IMR-90 (cell line): ENCODE results near the gene CD300LB. TPM values are rescaled to one million over a fixed set of nuclear protein-coding genes. Genes with fewer than 3 reads are reported as not detected.

ENCODE experiments used
- ATAC-seq: fragments of 200-7000 bp; cut with Tn5 transposase; 2 replicates; pipeline ENCODE4 v1.9.1; 2020; ENCODE audit warnings: low read depth, mild to moderate bottlenecking, moderate library complexity
- BruUV-seq: library from RNA; stranded (reverse); fragments of 400-500 nt; replicated peaks from 2 replicates; lab custom pipeline; 2021; lab: Mats Ljungman, UMichigan
- CTCF ChIA-PET: fragments of 300-600 bp; formaldehyde crosslinking; extraction: SDS; loops from one replicate; lab custom pipeline; 2021; ENCODE audit warnings: antibody characterized with exemption; lab: Yijun Ruan, JAX
- POLR2A ChIA-PET: fragments of 300-600 bp; sonication (Branson Sonifier 250); formaldehyde crosslinking; loops from one replicate; lab custom pipeline; 2022; ENCODE audit warnings: antibody characterized with exemption; ENCODE audit not compliant: unreplicated experiment; lab: Charles Lee
- DNase-seq: peaks from one replicate; pipeline ENCODE4 v3.0.0; 2013
- H2AFZ ChIP-seq: replicated peaks from 2 replicates; pipeline ENCODE3; 2013; ENCODE audit warnings: low read length, mild to moderate bottlenecking; ENCODE audit not compliant: poor library complexity
- H2AK5ac ChIP-seq: 2 replicates; pipeline ENCODE4 v1.6.1; 2013; ENCODE audit warnings: low read depth, low read length, inconsistent platforms
- H2AK9ac ChIP-seq: replicated peaks from 2 replicates; pipeline ENCODE3; 2013; ENCODE audit warnings: mild to moderate bottlenecking, low read depth, low read length, moderate library complexity; ENCODE audit not compliant: poor library complexity
- H2BK120ac ChIP-seq: 2 replicates; pipeline ENCODE4 v1.6.1; 2013; ENCODE audit warnings: low read depth, low read length, inconsistent platforms
- H2BK15ac ChIP-seq: 3 replicates; pipeline ENCODE4 v1.6.1; 2013; ENCODE audit warnings: low read depth, low read length, inconsistent platforms
- H2BK20ac ChIP-seq: 2 replicates; pipeline ENCODE4 v1.6.1; 2013; ENCODE audit warnings: low read depth, mild to moderate bottlenecking, inconsistent platforms, low read length, moderate library complexity
- H2BK5ac ChIP-seq: 2 replicates; pipeline ENCODE4 v1.6.1; 2013; ENCODE audit warnings: mild to moderate bottlenecking, low read depth, low read length, inconsistent platforms; ENCODE audit not compliant: poor library complexity, severe bottlenecking
- H3K14ac ChIP-seq: replicated peaks from 2 replicates; pipeline ENCODE4 v1.6.1; 2013; ENCODE audit warnings: low read depth, low read length, inconsistent platforms
- H3K18ac ChIP-seq: 2 replicates; pipeline ENCODE4 v1.6.1; 2013; ENCODE audit warnings: low read depth, low read length, control low read depth
- H3K23ac ChIP-seq: 2 replicates; pipeline ENCODE4 v1.6.1; 2013; ENCODE audit warnings: low read depth, low read length, inconsistent platforms
- H3K27ac ChIP-seq: 2 replicates; pipeline ENCODE4 v1.5.1; 2013; ENCODE audit warnings: mild to moderate bottlenecking, control low read depth, low read length; ENCODE audit not compliant: insufficient read depth
- H3K27me3 ChIP-seq: 2 replicates; pipeline ENCODE4 v1.6.1; 2013; ENCODE audit warnings: low read length; ENCODE audit not compliant: control insufficient read depth, insufficient read depth
- H3K36me3 ChIP-seq: 2 replicates; pipeline ENCODE4 v1.6.1; 2013; ENCODE audit warnings: low read length, mixed read lengths; ENCODE audit not compliant: control insufficient read depth, insufficient read depth
- H3K4ac ChIP-seq: 2 replicates; pipeline ENCODE4 v1.6.1; 2013; ENCODE audit warnings: low read depth, low read length, inconsistent platforms
- H3K4me1 ChIP-seq: 2 replicates; pipeline ENCODE4 v1.6.1; 2013; ENCODE audit warnings: low read length, mixed read lengths; ENCODE audit not compliant: control insufficient read depth, insufficient read depth
- H3K4me2 ChIP-seq: 2 replicates; pipeline ENCODE4 v1.6.1; 2013; ENCODE audit warnings: low read depth, mild to moderate bottlenecking, control low read depth, low read length, moderate library complexity
- H3K4me3 ChIP-seq: 2 replicates; pipeline ENCODE4 v1.5.1; 2013; ENCODE audit warnings: low read depth, mild to moderate bottlenecking, control low read depth, low read length, moderate library complexity; ENCODE audit not compliant: insufficient read depth
- H3K56ac ChIP-seq: 2 replicates; pipeline ENCODE4 v1.6.1; 2013; ENCODE audit warnings: low read length, inconsistent platforms; ENCODE audit not compliant: insufficient read depth; ENCODE audit errors: extremely low read depth
- H3K79me1 ChIP-seq, 2 experiments: 2 replicates each; pipeline ENCODE4 v1.6.1; 2013; ENCODE audit warnings: low read length in 2 of 2, inconsistent platforms in 1 of 2, low read depth in 1 of 2
- H3K9ac ChIP-seq: 2 replicates; pipeline ENCODE4 v1.6.1; 2013; ENCODE audit warnings: low read depth, low read length, control low read depth
- H3K9me1 ChIP-seq: 2 replicates; pipeline ENCODE4 v1.6.1; 2013; ENCODE audit warnings: low read length, inconsistent platforms; ENCODE audit not compliant: insufficient read depth
- H3K9me3 ChIP-seq: 2 replicates; pipeline ENCODE4 v1.6.1; 2013; ENCODE audit warnings: low read length; ENCODE audit not compliant: control insufficient read depth, insufficient read depth
- H4K20me1 ChIP-seq: 2 replicates; pipeline ENCODE4 v1.6.1; 2013; ENCODE audit warnings: low read length, inconsistent platforms; ENCODE audit not compliant: insufficient read depth
- H4K5ac ChIP-seq: 2 replicates; pipeline ENCODE4 v1.6.1; 2013; ENCODE audit warnings: mild to moderate bottlenecking, low read depth, low read length, control low read depth
- H4K8ac ChIP-seq, 2 experiments: 2 replicates each; pipeline ENCODE4 v1.6.1; 2013; ENCODE audit warnings: low read depth in 2 of 2, low read length in 2 of 2, control low read depth in 1 of 2, inconsistent platforms in 1 of 2
- H4K91ac ChIP-seq: 2 replicates; pipeline ENCODE4 v1.6.1; 2013; ENCODE audit warnings: low read depth, low read length, inconsistent platforms; ENCODE audit not compliant: insufficient read depth
- BHLHE40 ChIP-seq: fragments of 150-350 bp; IDR thresholded peaks from 2 replicates; pipeline ENCODE4 v1.6.1; 2016; ENCODE audit warnings: mild to moderate bottlenecking, low read depth, low read length
- CEBPB ChIP-seq: IDR thresholded peaks from 2 replicates; pipeline ENCODE4 v1.6.1; 2012; ENCODE audit warnings: low read depth, low read length, improper control_type of control experiment
- CHD1 ChIP-seq: IDR thresholded peaks from 2 replicates; pipeline ENCODE4 v1.6.1; 2012; ENCODE audit warnings: low read depth, low read length, improper control_type of control experiment
- FOS ChIP-seq: fragments of 150-350 bp; IDR thresholded peaks from 2 replicates; pipeline ENCODE4 v1.6.1; 2016; ENCODE audit warnings: low read depth, low read length
- MAFK ChIP-seq: IDR thresholded peaks from 2 replicates; pipeline ENCODE4 v1.6.1; 2012; ENCODE audit warnings: low read depth, low read length, improper control_type of control experiment
- MAZ ChIP-seq: IDR thresholded peaks from 2 replicates; pipeline ENCODE4 v1.6.1; 2012; ENCODE audit warnings: low read depth, mild to moderate bottlenecking, low read length, improper control_type of control experiment, moderate library complexity, borderline replicate concordance
- MXI1 ChIP-seq: IDR thresholded peaks from 2 replicates; pipeline ENCODE4 v1.6.1; 2012; ENCODE audit warnings: low read depth, mild to moderate bottlenecking, low read length, moderate library complexity, borderline replicate concordance
- NFE2L2 ChIP-seq: fragments of 150-350 bp; IDR thresholded peaks from 2 replicates; pipeline ENCODE4 v1.6.1; 2016; ENCODE audit warnings: low read depth, mild to moderate bottlenecking, low read length
- POLR2A ChIP-seq: IDR thresholded peaks from 2 replicates; pipeline ENCODE4 v1.6.1; 2012; ENCODE audit warnings: mild to moderate bottlenecking, low read depth, low read length
- RAD21 ChIP-seq: IDR thresholded peaks from 2 replicates; pipeline ENCODE4 v1.6.1; 2012; ENCODE audit warnings: low read length, improper control_type of control experiment
- RCOR1 ChIP-seq: IDR thresholded peaks from 2 replicates; pipeline ENCODE4 v1.6.1; 2012; ENCODE audit warnings: mild to moderate bottlenecking, low read length, improper control_type of control experiment; ENCODE audit not compliant: insufficient replicate concordance
- RFX5 ChIP-seq: IDR thresholded peaks from 2 replicates; pipeline ENCODE4 v1.8.0; 2012; ENCODE audit warnings: low read depth, mild to moderate bottlenecking, low read length, moderate library complexity
- SMC3 ChIP-seq: fragments of 150-350 bp; IDR thresholded peaks from 2 replicates; pipeline ENCODE4 v1.6.1; 2016; ENCODE audit warnings: low read depth, mild to moderate bottlenecking, antibody characterized with exemption, low read length, moderate library complexity
- USF2 ChIP-seq: fragments of 150-350 bp; IDR thresholded peaks from 2 replicates; pipeline ENCODE4 v1.6.1; 2017; ENCODE audit warnings: mild to moderate bottlenecking, antibody characterized with exemption, low read length, low read depth
- WGBS, 2 experiments: methylation state at CpG; one replicate each; pipeline versions ENCODE4 v1.1.5 to v1.1.7; 2013; ENCODE audit warnings: missing lambda C conversion rate in 2 of 2; ENCODE audit not compliant: insufficient read length in 1 of 2; ENCODE audit errors: extremely low coverage in 2 of 2; 5-methylcytosine and 5-hydroxymethylcytosine counted together
- dilution Hi-C: fragments of 300-500 bp; cut with HindIII; formaldehyde crosslinking; loops from one replicate; pipeline ENCODE4 v1.14.3; 2018; ENCODE audit warnings: low sequenced_read_pairs; ENCODE audit not compliant: unreplicated experiment
- in situ Hi-C: fragments of 300-500 bp; cut with MboI; formaldehyde crosslinking; loops from 3 replicates; pipeline ENCODE4 v1.14.3; 2019; ENCODE audit warnings: low sequenced_read_pairs, inconsistent platforms, mixed read lengths
- intact Hi-C: fragments of 100-400 bp; cut with micrococcal nuclease; formaldehyde crosslinking; loops from 2 replicates; pipeline ENCODE4 v1.10.0; 2022
- polyA plus RNA-seq, 3 experiments: library from polyadenylated mRNA; depleted of rRNA; stranded (reverse); fragments of >200 nt; gene quantifications; 2 replicates each; pipeline ENCODE4 v1.2.3, GENCODE V29; 2012; ENCODE audit warnings: low replicate concordance in 1 of 3
- total RNA-seq: library from RNA; depleted of rRNA; stranded (reverse); fragments of >200 nt; gene quantifications from 2 replicates; pipeline ENCODE4 v1.2.3, GENCODE V29; 2012
- TF ChIP-seq, protein P1 (sequence below): conservative IDR thresholded peaks from 2 replicates; pipeline ENCODE4 v1.5.1; 2012; ENCODE audit warnings: mild to moderate bottlenecking, low read depth, low read length, improper control_type of control experiment
- TF ChIP-seq, protein P2 (sequence below): fragments of 150-350 bp; IDR thresholded peaks from 2 replicates; pipeline ENCODE4 v1.6.1; 2016; ENCODE audit warnings: low read depth, mild to moderate bottlenecking, low read length, moderate library complexity, borderline replicate concordance

The CD300LB gene
- total and polyA plus RNA-seq, 2 of the 4 experiments (the other 2 are of a cell fraction), result not detected

- H3K27me3 ChIP-seq, result no peaks in the 10 kb centered on the region
- H2BK20ac ChIP-seq, result no peak overlapping the region
- H4K8ac ChIP-seq, result no peak overlapping the region
- H3K36me3 ChIP-seq, result no peaks in the 10 kb centered on the region
- no peak overlapping the region for H3K4me2 ChIP-seq
- DNase-seq, result no peak
- H4K20me1 ChIP-seq, result no peaks in the 10 kb centered on the region
- TF ChIP-seq MXI1 (no peak), BHLHE40 (no peak), RFX5 (no peak), POLR2A (no peak), MAFK (no peak), MAZ (no peak), CHD1 (no peak), NFE2L2 (no peak), FOS (no peak), CEBPB (no peak), RAD21 (no peak), RCOR1 (no peak), USF2 (no peak), SMC3 (no peak)
- TF ChIP-seq, protein P1, sequence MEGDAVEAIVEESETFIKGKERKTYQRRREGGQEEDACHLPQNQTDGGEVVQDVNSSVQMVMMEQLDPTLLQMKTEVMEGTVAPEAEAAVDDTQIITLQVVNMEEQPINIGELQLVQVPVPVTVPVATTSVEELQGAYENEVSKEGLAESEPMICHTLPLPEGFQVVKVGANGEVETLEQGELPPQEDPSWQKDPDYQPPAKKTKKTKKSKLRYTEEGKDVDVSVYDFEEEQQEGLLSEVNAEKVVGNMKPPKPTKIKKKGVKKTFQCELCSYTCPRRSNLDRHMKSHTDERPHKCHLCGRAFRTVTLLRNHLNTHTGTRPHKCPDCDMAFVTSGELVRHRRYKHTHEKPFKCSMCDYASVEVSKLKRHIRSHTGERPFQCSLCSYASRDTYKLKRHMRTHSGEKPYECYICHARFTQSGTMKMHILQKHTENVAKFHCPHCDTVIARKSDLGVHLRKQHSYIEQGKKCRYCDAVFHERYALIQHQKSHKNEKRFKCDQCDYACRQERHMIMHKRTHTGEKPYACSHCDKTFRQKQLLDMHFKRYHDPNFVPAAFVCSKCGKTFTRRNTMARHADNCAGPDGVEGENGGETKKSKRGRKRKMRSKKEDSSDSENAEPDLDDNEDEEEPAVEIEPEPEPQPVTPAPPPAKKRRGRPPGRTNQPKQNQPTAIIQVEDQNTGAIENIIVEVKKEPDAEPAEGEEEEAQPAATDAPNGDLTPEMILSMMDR, result no peak
- TF ChIP-seq, protein P2, sequence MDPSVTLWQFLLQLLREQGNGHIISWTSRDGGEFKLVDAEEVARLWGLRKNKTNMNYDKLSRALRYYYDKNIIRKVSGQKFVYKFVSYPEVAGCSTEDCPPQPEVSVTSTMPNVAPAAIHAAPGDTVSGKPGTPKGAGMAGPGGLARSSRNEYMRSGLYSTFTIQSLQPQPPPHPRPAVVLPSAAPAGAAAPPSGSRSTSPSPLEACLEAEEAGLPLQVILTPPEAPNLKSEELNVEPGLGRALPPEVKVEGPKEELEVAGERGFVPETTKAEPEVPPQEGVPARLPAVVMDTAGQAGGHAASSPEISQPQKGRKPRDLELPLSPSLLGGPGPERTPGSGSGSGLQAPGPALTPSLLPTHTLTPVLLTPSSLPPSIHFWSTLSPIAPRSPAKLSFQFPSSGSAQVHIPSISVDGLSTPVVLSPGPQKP, result no peak
- no peak overlapping the region for H2BK120ac ChIP-seq
- ChIA-PET POLR2A (no interaction called here), CTCF (no interaction called here)
- H4K5ac ChIP-seq, result no peak overlapping the region
- H3K9ac ChIP-seq, result no peak overlapping the region
- 20% methylated on average over 1 of the region's 6 CpGs; no CpG with 5 or more reads in 1 of the 2 experiments for WGBS, 2 experiments
- no peak overlapping the region for H3K56ac ChIP-seq
- 0 out of 2 replicates have a peak, but pooled peaks cover 2% of the 10 kb centered on the region for H3K9me3 ChIP-seq
- H2BK15ac ChIP-seq, result no peak overlapping the region
- no peak overlapping the region for H2BK5ac ChIP-seq
- ATAC-seq, result no peak
- H3K23ac ChIP-seq, result no peak overlapping the region
- H3K4ac ChIP-seq, result no peak overlapping the region
- BruUV-seq, result no TSS peak
- no peak overlapping the region for H4K91ac ChIP-seq
- dilution Hi-C loops, result no loop called here
- H3K4me3 ChIP-seq, result no peak overlapping the region
- H2AK5ac ChIP-seq, result no peak overlapping the region
- no peaks in the 10 kb centered on the region for H3K9me1 ChIP-seq
- H2AK9ac ChIP-seq, result no peak overlapping the region
- no peaks in the 10 kb centered on the region for H3K79me1 ChIP-seq
- in situ Hi-C loops, result no loop called here
- intact Hi-C loops, result no loop called here
- H3K27ac ChIP-seq, result no peak overlapping the region
- no peak overlapping the region for H3K18ac ChIP-seq
- no peak overlapping the region for H2AFZ ChIP-seq
- H3K14ac ChIP-seq, result no peak overlapping the region
- no peaks in the 10 kb centered on the region for H3K4me1 ChIP-seq
These were observed 28.4 kb downstream of the CD300LB start for GRCh38 chr17:74502861-74503260.
